WTC11 (cell line): ENCODE results near the gene NEK8. TPM values are rescaled to one million over a fixed set of nuclear protein-coding genes. Genes with fewer than 3 reads are reported as not detected.

Source experiments
- ATAC-seq: fragments of 200-7000 bp; cut with Tn5 transposase; 2 replicates; pipeline ENCODE4 v1.10.0; 2021; ENCODE audit warnings: mild to moderate bottlenecking, moderate library complexity
- CTCF ChIA-PET: fragments of 300-600 bp; sonication (Branson Sonifier 250); formaldehyde crosslinking; loops from one replicate; lab custom pipeline; 2021; ENCODE audit warnings: antibody characterized with exemption; lab: Charles Lee
- POLR2A ChIA-PET: fragments of 350-600 bp; sonication (Branson Sonifier 250); formaldehyde crosslinking; loops from one replicate; lab custom pipeline; 2021; ENCODE audit warnings: antibody characterized with exemption; lab: Charles Lee
- DNase-seq: peaks from one replicate; pipeline ENCODE4 v3.0.0; 2021; ENCODE audit warnings: low spot score
- H3K27ac Mint-ChIP-seq: 2 replicates; pipeline ENCODE4 v1.8.0; 2021; ENCODE audit warnings: mixed read lengths
- H3K27me3 Mint-ChIP-seq: 2 replicates; pipeline ENCODE4 v1.8.0; 2021; ENCODE audit warnings: low read depth, mild to moderate bottlenecking, moderate library complexity, mixed read lengths
- H3K36me3 Mint-ChIP-seq: 2 replicates; pipeline ENCODE4 v1.8.0; 2021; ENCODE audit warnings: mixed read lengths
- H3K4me1 Mint-ChIP-seq: 2 replicates; pipeline ENCODE4 v1.8.0; 2022; ENCODE audit warnings: mixed read lengths
- H3K4me3 Mint-ChIP-seq: 2 replicates; pipeline ENCODE4 v1.8.0; 2021; ENCODE audit warnings: mild to moderate bottlenecking, moderate library complexity, mixed read lengths
- H3K9me3 Mint-ChIP-seq: 2 replicates; pipeline ENCODE4 v1.8.0; 2021; ENCODE audit warnings: mixed read lengths
- FOXP1 ChIP-seq: sonication (generic); formaldehyde crosslinking; IDR thresholded peaks from 2 replicates; pipeline ENCODE4 v1.8.0; 2022; ENCODE audit warnings: missing genetic modification reagents, mild to moderate bottlenecking, moderate library complexity, borderline replicate concordance
- GABPB1 ChIP-seq: sonication (generic); formaldehyde crosslinking; IDR thresholded peaks from 2 replicates; pipeline ENCODE4 v1.8.1; 2023; ENCODE audit warnings: mild to moderate bottlenecking, missing genetic modification reagents
- JUN ChIP-seq: sonication (generic); formaldehyde crosslinking; IDR thresholded peaks from 2 replicates; pipeline ENCODE4 v1.8.0; 2023; ENCODE audit warnings: mild to moderate bottlenecking, missing genetic modification reagents
- MXD4 ChIP-seq: fragments of 250-450 bp; sonication (Bioruptor Pico); IDR thresholded peaks from 2 replicates; pipeline ENCODE4 v1.8.0; 2021; ENCODE audit warnings: mild to moderate bottlenecking, moderate library complexity, borderline replicate concordance
- MYBL2 ChIP-seq: sonication (generic); formaldehyde crosslinking; IDR thresholded peaks from 2 replicates; pipeline ENCODE4 v1.8.1; 2023; ENCODE audit warnings: mild to moderate bottlenecking, moderate library complexity, missing genetic modification reagents
- NFE2L1 ChIP-seq: sonication (generic); formaldehyde crosslinking; IDR thresholded peaks from 2 replicates; pipeline ENCODE4 v1.8.1; 2023; ENCODE audit warnings: missing genetic modification reagents
- NFYB ChIP-seq: sonication (generic); formaldehyde crosslinking; conservative IDR thresholded peaks from 2 replicates; pipeline ENCODE4 v1.8.0; 2022; ENCODE audit warnings: low read depth, missing genetic modification reagents
- RELA ChIP-seq: sonication (generic); formaldehyde crosslinking; IDR thresholded peaks from 2 replicates; pipeline ENCODE4 v1.8.1; 2022; ENCODE audit warnings: missing genetic modification reagents, mild to moderate bottlenecking, borderline replicate concordance
- SMAD3 ChIP-seq: sonication (generic); formaldehyde crosslinking; IDR thresholded peaks from 2 replicates; pipeline ENCODE4 v1.8.0; 2022; ENCODE audit warnings: missing genetic modification reagents, mild to moderate bottlenecking, borderline replicate concordance
- SP1 ChIP-seq: sonication (generic); formaldehyde crosslinking; conservative IDR thresholded peaks from 2 replicates; pipeline ENCODE4 v1.8.1; 2022; ENCODE audit warnings: missing genetic modification reagents
- TEAD1 ChIP-seq: sonication (generic); formaldehyde crosslinking; IDR thresholded peaks from 2 replicates; pipeline ENCODE4 v1.8.0; 2022; ENCODE audit warnings: mild to moderate bottlenecking, missing genetic modification reagents
- ZNF232 ChIP-seq: sonication (generic); formaldehyde crosslinking; IDR thresholded peaks from 2 replicates; pipeline ENCODE4 v1.8.0; 2022; ENCODE audit warnings: mild to moderate bottlenecking, missing genetic modification reagents
- ZNF317 ChIP-seq: sonication (generic); formaldehyde crosslinking; IDR thresholded peaks from 2 replicates; pipeline ENCODE4 v1.8.1; 2023; ENCODE audit warnings: low read depth, mild to moderate bottlenecking, moderate library complexity, missing genetic modification reagents, borderline replicate concordance
- ZNF423 ChIP-seq: fragments of 250-450 bp; sonication (Bioruptor Pico); IDR thresholded peaks from 2 replicates; pipeline ENCODE4 v2.1.2; 2022; ENCODE audit warnings: mild to moderate bottlenecking, moderate library complexity
- total RNA-seq: library from RNA; stranded (reverse); gene quantifications from 3 replicates; pipeline ENCODE4 v1.2.3, GENCODE V29; 2021
- TF ChIP-seq, protein P1 (sequence below): sonication (generic); formaldehyde crosslinking; IDR thresholded peaks from 2 replicates; pipeline ENCODE4 v1.8.1; 2022; ENCODE audit warnings: low read depth, mild to moderate bottlenecking, moderate library complexity, missing genetic modification reagents, borderline replicate concordance
- TF ChIP-seq, protein P2 (sequence below): fragments of 250-450 bp; sonication (Bioruptor Pico); IDR thresholded peaks from 2 replicates; pipeline ENCODE4 v1.9.0; 2021; ENCODE audit warnings: moderate library complexity, mild to moderate bottlenecking, inconsistent platforms, borderline replicate concordance
- TF ChIP-seq, protein P3 (sequence below): sonication (generic); formaldehyde crosslinking; conservative IDR thresholded peaks from 2 replicates; pipeline ENCODE4 v1.8.1; 2023; ENCODE audit warnings: mild to moderate bottlenecking, low read depth, missing genetic modification reagents, moderate library complexity
- TF ChIP-seq, protein P4 (sequence below): sonication (generic); formaldehyde crosslinking; IDR thresholded peaks from 2 replicates; pipeline ENCODE4 v1.8.0; 2022; ENCODE audit warnings: mild to moderate bottlenecking, missing genetic modification reagents
- TF ChIP-seq, protein P5 (sequence below): fragments of 200-600 bp; IDR thresholded peaks from 2 replicates; pipeline ENCODE4 v1.8.0; 2022; ENCODE audit warnings: antibody characterized with exemption
- TF ChIP-seq, protein P6 (sequence below): sonication (generic); formaldehyde crosslinking; IDR thresholded peaks from 2 replicates; pipeline ENCODE4 v1.8.1; 2022; ENCODE audit warnings: missing genetic modification reagents, borderline replicate concordance
- TF ChIP-seq, protein P7 (sequence below): sonication (generic); formaldehyde crosslinking; IDR thresholded peaks from 2 replicates; pipeline ENCODE4 v1.8.0; 2022; ENCODE audit warnings: missing genetic modification reagents

Gene NEK8
- total RNA-seq, 1 experiment from 2014 or later: 25.0 TPM

DNA sequence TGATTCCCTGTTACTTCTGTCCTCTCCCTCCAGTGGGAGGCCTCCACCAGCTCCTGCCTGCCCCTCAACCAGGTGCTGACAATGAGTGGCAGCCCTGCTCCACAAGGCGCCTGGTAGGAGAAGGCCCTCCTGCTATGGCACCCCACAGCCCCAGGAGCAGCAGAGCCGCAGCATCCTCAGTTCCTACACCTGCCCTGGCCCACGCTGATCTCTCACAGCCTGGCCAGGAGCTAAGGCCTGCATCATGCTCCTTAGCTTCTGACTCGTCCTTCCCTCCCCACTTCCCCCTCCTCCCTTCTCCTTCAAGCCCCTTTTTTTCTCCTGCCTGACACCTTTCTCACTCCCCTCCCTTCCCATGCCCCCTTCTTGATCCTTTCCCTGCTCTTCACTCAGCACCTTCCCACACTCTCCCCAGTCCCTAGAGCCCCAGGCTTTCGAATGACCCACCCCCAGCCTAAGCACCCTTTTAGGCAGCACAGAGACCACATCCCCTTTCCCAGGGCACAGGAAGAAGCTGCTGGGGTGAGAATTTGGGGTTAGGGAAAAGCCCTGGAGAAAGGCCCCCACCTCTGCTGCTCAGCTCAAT is 23.4 kb upstream of the NEK8 start:
- H3K27ac Mint-ChIP-seq: peak overlapping the region; percentile 79
- no peak for ATAC-seq

DNA sequence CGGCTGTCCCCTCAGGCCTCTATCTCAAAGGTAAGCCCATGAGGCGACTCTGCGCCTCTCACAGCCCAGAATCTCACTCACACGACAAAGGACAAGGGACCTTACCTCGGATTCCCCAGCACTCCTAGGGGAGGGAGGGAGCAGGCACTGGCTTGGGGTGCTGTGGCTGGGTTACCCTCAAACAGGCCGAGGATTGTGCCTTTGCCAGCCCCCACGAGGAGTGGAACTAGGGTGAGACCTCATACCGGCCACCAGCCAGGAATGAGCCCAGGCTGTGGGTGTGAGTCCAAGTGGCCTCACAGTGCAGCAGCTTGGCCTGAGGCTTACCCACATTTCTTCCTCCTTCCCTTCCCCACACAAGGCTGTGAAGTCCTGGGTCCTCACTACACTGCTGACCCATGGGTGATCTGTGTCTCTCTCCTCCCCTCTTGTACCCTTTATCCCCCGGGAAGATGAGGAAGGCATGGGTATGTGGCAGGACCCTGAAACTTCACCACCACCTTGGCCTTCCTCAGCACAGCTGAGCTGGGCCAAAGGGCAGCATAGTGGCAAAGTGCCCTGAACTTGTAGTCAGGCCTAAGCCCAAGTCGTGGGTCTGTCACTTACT is 22.8 kb upstream of the NEK8 start:
- Mint-ChIP-seq H3K4me3 (no peak overlapping the region), H3K27me3 (no peaks in the 10 kb centered on the region), H3K27ac (peak overlapping the region; percentile 79)
- POLR2A ChIA-PET: interaction anchor here (1.1 kb wide), 1 partner anchor 129 kb away, joined by 3 read pairs; the partner anchor contains the start of gene ALDOC
- no peak for ATAC-seq
- CTCF ChIA-PET: interaction anchor here (1.0 to 2.6 kb wide), 5 partner anchors 14 to 193 kb away, joined by 3 to 9 read pairs (median 6); partner anchors contain the start of genes BLTP2, RPL23A and TLCD1
- TF ChIP-seq SP1 (CRISPR knock-in tag) (no peak), ZNF232 (no peak), FOXP1 (CRISPR knock-in tag) (no peak), RELA (CRISPR knock-in tag) (no peak), GABPB1 (CRISPR knock-in tag) (no peak), SMAD3 (no peak), NFE2L1 (no peak), TEAD1 (no peak), MYBL2 (CRISPR knock-in tag) (no peak), ZNF317 (CRISPR knock-in tag) (no peak), MXD4 (CRISPR knock-in tag) (no peak), NFYB (CRISPR knock-in tag) (no peak)
- TF ChIP-seq, protein P1, sequence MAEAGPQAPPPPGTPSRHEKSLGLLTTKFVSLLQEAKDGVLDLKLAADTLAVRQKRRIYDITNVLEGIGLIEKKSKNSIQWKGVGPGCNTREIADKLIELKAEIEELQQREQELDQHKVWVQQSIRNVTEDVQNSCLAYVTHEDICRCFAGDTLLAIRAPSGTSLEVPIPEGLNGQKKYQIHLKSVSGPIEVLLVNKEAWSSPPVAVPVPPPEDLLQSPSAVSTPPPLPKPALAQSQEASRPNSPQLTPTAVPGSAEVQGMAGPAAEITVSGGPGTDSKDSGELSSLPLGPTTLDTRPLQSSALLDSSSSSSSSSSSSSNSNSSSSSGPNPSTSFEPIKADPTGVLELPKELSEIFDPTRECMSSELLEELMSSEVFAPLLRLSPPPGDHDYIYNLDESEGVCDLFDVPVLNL (CRISPR knock-in tag): no peak
- TF ChIP-seq, protein P2, sequence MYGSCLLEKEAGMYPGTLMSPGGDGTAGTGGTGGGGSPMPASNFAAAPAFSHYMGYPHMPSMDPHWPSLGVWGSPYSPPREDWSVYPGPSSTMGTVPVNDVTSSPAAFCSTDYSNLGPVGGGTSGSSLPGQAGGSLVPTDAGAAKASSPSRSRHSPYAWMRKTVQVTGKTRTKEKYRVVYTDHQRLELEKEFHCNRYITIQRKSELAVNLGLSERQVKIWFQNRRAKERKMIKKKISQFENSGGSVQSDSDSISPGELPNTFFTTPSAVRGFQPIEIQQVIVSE (CRISPR knock-in tag): no peak
- TF ChIP-seq, protein P3, sequence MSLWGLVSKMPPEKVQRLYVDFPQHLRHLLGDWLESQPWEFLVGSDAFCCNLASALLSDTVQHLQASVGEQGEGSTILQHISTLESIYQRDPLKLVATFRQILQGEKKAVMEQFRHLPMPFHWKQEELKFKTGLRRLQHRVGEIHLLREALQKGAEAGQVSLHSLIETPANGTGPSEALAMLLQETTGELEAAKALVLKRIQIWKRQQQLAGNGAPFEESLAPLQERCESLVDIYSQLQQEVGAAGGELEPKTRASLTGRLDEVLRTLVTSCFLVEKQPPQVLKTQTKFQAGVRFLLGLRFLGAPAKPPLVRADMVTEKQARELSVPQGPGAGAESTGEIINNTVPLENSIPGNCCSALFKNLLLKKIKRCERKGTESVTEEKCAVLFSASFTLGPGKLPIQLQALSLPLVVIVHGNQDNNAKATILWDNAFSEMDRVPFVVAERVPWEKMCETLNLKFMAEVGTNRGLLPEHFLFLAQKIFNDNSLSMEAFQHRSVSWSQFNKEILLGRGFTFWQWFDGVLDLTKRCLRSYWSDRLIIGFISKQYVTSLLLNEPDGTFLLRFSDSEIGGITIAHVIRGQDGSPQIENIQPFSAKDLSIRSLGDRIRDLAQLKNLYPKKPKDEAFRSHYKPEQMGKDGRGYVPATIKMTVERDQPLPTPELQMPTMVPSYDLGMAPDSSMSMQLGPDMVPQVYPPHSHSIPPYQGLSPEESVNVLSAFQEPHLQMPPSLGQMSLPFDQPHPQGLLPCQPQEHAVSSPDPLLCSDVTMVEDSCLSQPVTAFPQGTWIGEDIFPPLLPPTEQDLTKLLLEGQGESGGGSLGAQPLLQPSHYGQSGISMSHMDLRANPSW (CRISPR knock-in tag): no peak
- TF ChIP-seq, protein P4, sequence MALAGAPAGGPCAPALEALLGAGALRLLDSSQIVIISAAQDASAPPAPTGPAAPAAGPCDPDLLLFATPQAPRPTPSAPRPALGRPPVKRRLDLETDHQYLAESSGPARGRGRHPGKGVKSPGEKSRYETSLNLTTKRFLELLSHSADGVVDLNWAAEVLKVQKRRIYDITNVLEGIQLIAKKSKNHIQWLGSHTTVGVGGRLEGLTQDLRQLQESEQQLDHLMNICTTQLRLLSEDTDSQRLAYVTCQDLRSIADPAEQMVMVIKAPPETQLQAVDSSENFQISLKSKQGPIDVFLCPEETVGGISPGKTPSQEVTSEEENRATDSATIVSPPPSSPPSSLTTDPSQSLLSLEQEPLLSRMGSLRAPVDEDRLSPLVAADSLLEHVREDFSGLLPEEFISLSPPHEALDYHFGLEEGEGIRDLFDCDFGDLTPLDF (CRISPR knock-in tag): no peak
- TF ChIP-seq, protein P5, sequence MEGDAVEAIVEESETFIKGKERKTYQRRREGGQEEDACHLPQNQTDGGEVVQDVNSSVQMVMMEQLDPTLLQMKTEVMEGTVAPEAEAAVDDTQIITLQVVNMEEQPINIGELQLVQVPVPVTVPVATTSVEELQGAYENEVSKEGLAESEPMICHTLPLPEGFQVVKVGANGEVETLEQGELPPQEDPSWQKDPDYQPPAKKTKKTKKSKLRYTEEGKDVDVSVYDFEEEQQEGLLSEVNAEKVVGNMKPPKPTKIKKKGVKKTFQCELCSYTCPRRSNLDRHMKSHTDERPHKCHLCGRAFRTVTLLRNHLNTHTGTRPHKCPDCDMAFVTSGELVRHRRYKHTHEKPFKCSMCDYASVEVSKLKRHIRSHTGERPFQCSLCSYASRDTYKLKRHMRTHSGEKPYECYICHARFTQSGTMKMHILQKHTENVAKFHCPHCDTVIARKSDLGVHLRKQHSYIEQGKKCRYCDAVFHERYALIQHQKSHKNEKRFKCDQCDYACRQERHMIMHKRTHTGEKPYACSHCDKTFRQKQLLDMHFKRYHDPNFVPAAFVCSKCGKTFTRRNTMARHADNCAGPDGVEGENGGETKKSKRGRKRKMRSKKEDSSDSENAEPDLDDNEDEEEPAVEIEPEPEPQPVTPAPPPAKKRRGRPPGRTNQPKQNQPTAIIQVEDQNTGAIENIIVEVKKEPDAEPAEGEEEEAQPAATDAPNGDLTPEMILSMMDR: no peak
- TF ChIP-seq, protein P6, sequence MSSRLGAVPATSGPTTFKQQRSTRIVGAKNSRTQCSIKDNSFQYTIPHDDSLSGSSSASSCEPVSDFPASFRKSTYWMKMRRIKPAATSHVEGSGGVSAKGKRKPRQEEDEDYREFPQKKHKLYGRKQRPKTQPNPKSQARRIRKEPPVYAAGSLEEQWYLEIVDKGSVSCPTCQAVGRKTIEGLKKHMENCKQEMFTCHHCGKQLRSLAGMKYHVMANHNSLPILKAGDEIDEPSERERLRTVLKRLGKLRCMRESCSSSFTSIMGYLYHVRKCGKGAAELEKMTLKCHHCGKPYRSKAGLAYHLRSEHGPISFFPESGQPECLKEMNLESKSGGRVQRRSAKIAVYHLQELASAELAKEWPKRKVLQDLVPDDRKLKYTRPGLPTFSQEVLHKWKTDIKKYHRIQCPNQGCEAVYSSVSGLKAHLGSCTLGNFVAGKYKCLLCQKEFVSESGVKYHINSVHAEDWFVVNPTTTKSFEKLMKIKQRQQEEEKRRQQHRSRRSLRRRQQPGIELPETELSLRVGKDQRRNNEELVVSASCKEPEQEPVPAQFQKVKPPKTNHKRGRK (CRISPR knock-in tag): no peak
- TF ChIP-seq, protein P7, sequence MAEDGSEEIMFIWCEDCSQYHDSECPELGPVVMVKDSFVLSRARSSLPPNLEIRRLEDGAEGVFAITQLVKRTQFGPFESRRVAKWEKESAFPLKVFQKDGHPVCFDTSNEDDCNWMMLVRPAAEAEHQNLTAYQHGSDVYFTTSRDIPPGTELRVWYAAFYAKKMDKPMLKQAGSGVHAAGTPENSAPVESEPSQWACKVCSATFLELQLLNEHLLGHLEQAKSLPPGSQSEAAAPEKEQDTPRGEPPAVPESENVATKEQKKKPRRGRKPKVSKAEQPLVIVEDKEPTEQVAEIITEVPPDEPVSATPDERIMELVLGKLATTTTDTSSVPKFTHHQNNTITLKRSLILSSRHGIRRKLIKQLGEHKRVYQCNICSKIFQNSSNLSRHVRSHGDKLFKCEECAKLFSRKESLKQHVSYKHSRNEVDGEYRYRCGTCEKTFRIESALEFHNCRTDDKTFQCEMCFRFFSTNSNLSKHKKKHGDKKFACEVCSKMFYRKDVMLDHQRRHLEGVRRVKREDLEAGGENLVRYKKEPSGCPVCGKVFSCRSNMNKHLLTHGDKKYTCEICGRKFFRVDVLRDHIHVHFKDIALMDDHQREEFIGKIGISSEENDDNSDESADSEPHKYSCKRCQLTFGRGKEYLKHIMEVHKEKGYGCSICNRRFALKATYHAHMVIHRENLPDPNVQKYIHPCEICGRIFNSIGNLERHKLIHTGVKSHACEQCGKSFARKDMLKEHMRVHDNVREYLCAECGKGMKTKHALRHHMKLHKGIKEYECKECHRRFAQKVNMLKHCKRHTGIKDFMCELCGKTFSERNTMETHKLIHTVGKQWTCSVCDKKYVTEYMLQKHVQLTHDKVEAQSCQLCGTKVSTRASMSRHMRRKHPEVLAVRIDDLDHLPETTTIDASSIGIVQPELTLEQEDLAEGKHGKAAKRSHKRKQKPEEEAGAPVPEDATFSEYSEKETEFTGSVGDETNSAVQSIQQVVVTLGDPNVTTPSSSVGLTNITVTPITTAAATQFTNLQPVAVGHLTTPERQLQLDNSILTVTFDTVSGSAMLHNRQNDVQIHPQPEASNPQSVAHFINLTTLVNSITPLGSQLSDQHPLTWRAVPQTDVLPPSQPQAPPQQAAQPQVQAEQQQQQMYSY: no peak
- TF ChIP-seq, all 79 proteins: peak for 0
- no peak for DNase-seq
- peaks cover 24% of the 10 kb centered on the region for H3K36me3 Mint-ChIP-seq
- no peaks in the 10 kb centered on the region for H3K9me3 Mint-ChIP-seq
- peaks cover 29% of the 10 kb centered on the region for H3K4me1 Mint-ChIP-seq

More for the DNA sequence above, 23.4 kb upstream of the NEK8 start:
- Mint-ChIP-seq H3K27me3 (no peaks in the 10 kb centered on the region), H3K36me3 (peaks cover 31% of the 10 kb centered on the region), H3K9me3 (no peaks in the 10 kb centered on the region), H3K4me3 (no peak overlapping the region), H3K4me1 (peaks cover 29% of the 10 kb centered on the region)
- TF ChIP-seq ZNF423 (CRISPR knock-in tag): peak; percentile 50; the same call in 1 of the 2 replicates
- TF ChIP-seq JUN (CRISPR knock-in tag): no peak
- no peak for DNase-seq
- CTCF ChIA-PET: interaction anchor here (0.5 to 1.5 kb wide), 2 partner anchors 22 to 61 kb away, joined by 3 to 6 read pairs; partner anchors contain the start of gene BLTP2
- POLR2A ChIA-PET: interaction anchor here (0.8 to 1.3 kb wide), 5 partner anchors 14 to 128 kb away, joined by 3 to 5 read pairs (median 3); partner anchors contain the start of genes ALDOC, BLTP2, NEK8 and RPL23A
